WERI-Rb-1 (cell line): ENCODE data around the gene MRNIP.

Source experiments
- DNase-seq: peaks from one replicate; pipeline ENCODE4 v3.0.0-alpha.2; 2020
- H3K27ac ChIP-seq: fragments of 250-450 bp; sonication (Bioruptor Pico); 2 replicates; pipeline ENCODE4 v1.5.1; 2020; ENCODE audit warnings: mild to moderate bottlenecking, moderate library complexity
- H3K27me3 ChIP-seq: fragments of 250-450 bp; sonication (Bioruptor Pico); 2 replicates; pipeline ENCODE4 v1.5.1; 2021; ENCODE audit warnings: mild to moderate bottlenecking, low read depth, moderate library complexity; ENCODE audit not compliant: insufficient read depth, severe bottlenecking
- H3K36me3 ChIP-seq: fragments of 250-450 bp; sonication (Bioruptor Pico); 2 replicates; pipeline ENCODE4 v1.5.1; 2020; ENCODE audit warnings: mild to moderate bottlenecking, moderate library complexity
- H3K4me3 ChIP-seq: 2 replicates; pipeline ENCODE4 v1.5.1; 2011; ENCODE audit warnings: low read depth, mild to moderate bottlenecking, control low read depth, low read length
- H3K9me3 ChIP-seq: fragments of 250-450 bp; sonication (Bioruptor Pico); 2 replicates; pipeline ENCODE4 v1.5.1; 2021; ENCODE audit warnings: mild to moderate bottlenecking, moderate library complexity; ENCODE audit not compliant: severe bottlenecking
- TF ChIP-seq, protein P1 (sequence below): IDR thresholded peaks from 2 replicates; pipeline ENCODE4 v1.5.1; 2011; ENCODE audit warnings: low read depth, mild to moderate bottlenecking, control low read depth, inconsistent platforms, low read length

MRNIP gene

DNA sequence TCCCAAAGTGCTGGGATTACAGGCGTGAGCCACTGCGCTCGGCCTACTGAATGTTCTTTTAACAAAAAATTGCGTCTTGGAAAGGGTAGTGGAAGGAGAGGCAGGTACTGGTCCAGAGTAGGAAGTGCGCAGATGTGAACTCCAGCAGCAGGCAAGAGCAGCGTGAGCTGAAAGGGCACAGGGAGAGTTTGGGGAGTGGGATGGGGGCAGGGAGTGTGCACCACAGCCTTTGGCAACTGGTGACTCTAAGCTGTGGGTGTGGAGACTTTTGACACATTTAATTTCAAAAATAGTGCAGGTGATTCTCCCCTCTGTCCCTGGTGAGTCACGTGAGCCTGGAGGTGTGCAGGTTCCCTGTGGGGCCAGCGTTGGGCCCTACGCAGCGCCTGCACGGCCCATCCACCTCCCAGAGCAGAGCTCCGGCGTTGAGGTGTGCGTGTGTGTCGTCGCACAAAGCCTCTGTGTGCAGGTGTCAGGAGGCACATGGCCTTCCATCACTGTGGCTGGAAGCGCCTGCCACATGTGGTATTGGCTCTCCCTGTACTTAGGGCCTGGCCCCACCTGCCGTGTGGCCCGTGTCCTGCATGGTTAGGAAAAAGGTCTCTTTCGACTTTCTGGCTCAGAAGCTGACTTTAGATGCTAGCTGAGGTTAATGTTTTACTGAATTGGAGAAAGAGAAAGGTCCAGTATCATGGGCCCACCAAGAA is 26.4 kb downstream of the MRNIP start:
- Histone ChIP-seq H3K4me3 (no peak overlapping the region), H3K27ac (no peak overlapping the region), H3K9me3 (no peaks in the 10 kb centered on the region), H3K27me3 (no peaks in the 10 kb centered on the region), H3K36me3 (peaks cover 35% of the 10 kb centered on the region)
- TF ChIP-seq, protein P1, sequence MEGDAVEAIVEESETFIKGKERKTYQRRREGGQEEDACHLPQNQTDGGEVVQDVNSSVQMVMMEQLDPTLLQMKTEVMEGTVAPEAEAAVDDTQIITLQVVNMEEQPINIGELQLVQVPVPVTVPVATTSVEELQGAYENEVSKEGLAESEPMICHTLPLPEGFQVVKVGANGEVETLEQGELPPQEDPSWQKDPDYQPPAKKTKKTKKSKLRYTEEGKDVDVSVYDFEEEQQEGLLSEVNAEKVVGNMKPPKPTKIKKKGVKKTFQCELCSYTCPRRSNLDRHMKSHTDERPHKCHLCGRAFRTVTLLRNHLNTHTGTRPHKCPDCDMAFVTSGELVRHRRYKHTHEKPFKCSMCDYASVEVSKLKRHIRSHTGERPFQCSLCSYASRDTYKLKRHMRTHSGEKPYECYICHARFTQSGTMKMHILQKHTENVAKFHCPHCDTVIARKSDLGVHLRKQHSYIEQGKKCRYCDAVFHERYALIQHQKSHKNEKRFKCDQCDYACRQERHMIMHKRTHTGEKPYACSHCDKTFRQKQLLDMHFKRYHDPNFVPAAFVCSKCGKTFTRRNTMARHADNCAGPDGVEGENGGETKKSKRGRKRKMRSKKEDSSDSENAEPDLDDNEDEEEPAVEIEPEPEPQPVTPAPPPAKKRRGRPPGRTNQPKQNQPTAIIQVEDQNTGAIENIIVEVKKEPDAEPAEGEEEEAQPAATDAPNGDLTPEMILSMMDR = no peak
- DNase-seq = no peak

GRCh38 chr5:179830818-179831468 is 27.7 kb downstream of the MRNIP start:
- Histone ChIP-seq H3K9me3 (no peaks in the 10 kb centered on the region), H3K36me3 (peaks cover 38% of the 10 kb centered on the region), H3K4me3 (no peak overlapping the region), H3K27ac (no peak overlapping the region), H3K27me3 (no peaks in the 10 kb centered on the region)
- TF ChIP-seq, protein P1 = no peak
- no peak for DNase-seq

DNA sequence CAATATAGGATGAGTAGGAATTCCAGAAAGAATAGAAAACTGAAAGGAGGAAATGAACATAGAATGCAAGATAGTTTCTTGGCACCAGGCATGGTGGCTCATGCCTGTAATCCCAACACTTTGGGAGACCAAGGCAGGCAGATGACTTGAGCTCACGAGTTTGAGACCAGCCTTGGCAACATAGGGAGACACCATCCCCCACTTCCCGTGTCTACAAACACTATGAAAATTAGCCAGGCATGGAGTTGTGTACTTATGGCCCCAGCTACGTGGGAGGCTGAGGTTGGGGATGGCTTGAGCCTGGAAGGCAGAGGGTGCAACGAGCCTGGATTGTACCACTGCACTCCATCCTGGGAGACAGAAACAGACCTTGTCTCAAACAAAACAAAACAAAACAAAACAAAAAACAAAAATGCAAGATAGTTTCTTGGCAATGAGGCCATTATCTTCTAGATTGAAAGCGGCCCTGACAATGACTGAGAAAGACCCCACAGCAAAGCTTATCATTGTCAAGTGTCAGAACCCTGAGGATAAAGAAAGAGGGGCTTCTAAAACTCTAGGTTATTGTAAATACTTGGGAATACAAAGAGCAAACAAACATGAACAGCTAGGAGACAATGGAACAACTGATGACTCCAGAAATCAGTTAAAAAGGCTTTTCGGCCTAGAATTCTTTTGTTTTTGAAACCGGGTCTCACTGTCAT is 28.7 kb downstream of the MRNIP start:
- H3K36me3 ChIP-seq = peaks cover 37% of the 10 kb centered on the region
- TF ChIP-seq, protein P1 = no peak
- DNase-seq = no peak
- H3K4me3 ChIP-seq = no peak overlapping the region
- H3K27me3 ChIP-seq = no peaks in the 10 kb centered on the region
- H3K27ac ChIP-seq = no peak overlapping the region
- H3K9me3 ChIP-seq = no peaks in the 10 kb centered on the region

GRCh38 chr5:179828756-179829421 is 29.7 kb downstream of the MRNIP start:
- H3K4me3 ChIP-seq = no peak overlapping the region
- H3K27ac ChIP-seq = no peak overlapping the region
- H3K36me3 ChIP-seq = peaks cover 37% of the 10 kb centered on the region
- DNase-seq = no peak
- TF ChIP-seq, protein P1 = no peak
- no peaks in the 10 kb centered on the region for H3K27me3 ChIP-seq
- no peaks in the 10 kb centered on the region for H3K9me3 ChIP-seq

GRCh38 chr5:179827680-179828079 is 30.9 kb downstream of the MRNIP start:
- H3K9me3 ChIP-seq = no peaks in the 10 kb centered on the region
- H3K4me3 ChIP-seq = no peak overlapping the region
- H3K27ac ChIP-seq = no peak overlapping the region
- peaks cover 26% of the 10 kb centered on the region for H3K36me3 ChIP-seq
- TF ChIP-seq, protein P1 = no peak
- DNase-seq = no peak
- H3K27me3 ChIP-seq = no peaks in the 10 kb centered on the region
